CD4-positive, CD25-positive, alpha-beta regulatory T cell (primary cell): ENCODE data around the gene ST6GAL2. TPM values are rescaled to one million over a fixed set of nuclear protein-coding genes. Genes with fewer than 3 reads are reported as not detected.

ENCODE experiments used
- ATAC-seq, 2 donors: fragments of 150-1000 bp; cut with Tn5 transposase; one replicate each; pipeline ENCODE4 v1.10.0; 2021; ENCODE audit warnings: low read depth in 2 of 2, moderate number of reproducible peaks in 2 of 2, moderate library complexity in 1 of 2
- DNase-seq, 3 donors: peaks; one replicate each; pipeline versions ENCODE4 v3.0.0 to v3.0.0-alpha.2; 2012 to 2022; ENCODE audit warnings: mixed read lengths in 1 of 3
- H3K27ac ChIP-seq: one replicate; pipeline ENCODE4 v1.7.0; 2013; ENCODE audit warnings: mild to moderate bottlenecking, low read length; ENCODE audit not compliant: insufficient read depth, poor library complexity, severe bottlenecking
- H3K27me3 ChIP-seq: one replicate; pipeline ENCODE4 v1.7.0; 2013; ENCODE audit warnings: low read length; ENCODE audit not compliant: control insufficient read depth, insufficient read depth
- H3K36me3 ChIP-seq: one replicate; pipeline ENCODE4 v1.7.0; 2013; ENCODE audit warnings: mild to moderate bottlenecking, low read length, moderate library complexity; ENCODE audit not compliant: control insufficient read depth, insufficient read depth
- H3K4me1 ChIP-seq: 2 replicates; pipeline ENCODE4 v1.7.0; 2013; ENCODE audit warnings: mild to moderate bottlenecking, low read length; ENCODE audit not compliant: insufficient read depth, control insufficient read depth, poor library complexity, severe bottlenecking
- H3K4me3 ChIP-seq: one replicate; pipeline ENCODE4 v1.7.0; 2013; ENCODE audit warnings: low read depth, mild to moderate bottlenecking, low read length, moderate library complexity
- H3K9me3 ChIP-seq, 2 experiments: 1 replicate in 1 of 2; 2 replicates in 1 of 2; pipeline ENCODE4 v1.7.0; 2013; ENCODE audit warnings: low read length in 2 of 2, mild to moderate bottlenecking in 1 of 2, moderate library complexity in 1 of 2; ENCODE audit not compliant: control insufficient read depth in 2 of 2
- H3K27ac Mint-ChIP-seq, 3 donors: one replicate each; pipeline ENCODE4 v1.8.0; 2020 to 2022; ENCODE audit warnings: mild to moderate bottlenecking in 3 of 3, mixed read lengths in 3 of 3, moderate library complexity in 2 of 3
- H3K27me3 Mint-ChIP-seq: one replicate; pipeline ENCODE4 v1.8.0; 2022; ENCODE audit warnings: mild to moderate bottlenecking, mixed read lengths
- H3K36me3 Mint-ChIP-seq: one replicate; pipeline ENCODE4 v1.8.0; 2020; ENCODE audit warnings: mixed read lengths
- H3K4me1 Mint-ChIP-seq, 4 donors: one replicate each; pipeline ENCODE4 v1.8.0; 2020 to 2022; ENCODE audit warnings: mixed read lengths in 4 of 4, mild to moderate bottlenecking in 1 of 4
- H3K4me3 Mint-ChIP-seq, 4 donors: one replicate each; pipeline ENCODE4 v1.8.0; 2020 to 2022; ENCODE audit warnings: mild to moderate bottlenecking in 4 of 4, mixed read lengths in 4 of 4, moderate library complexity in 3 of 4
- H3K9me3 Mint-ChIP-seq, 7 donors: one replicate each; pipeline ENCODE4 v1.8.0; 2020 to 2022; ENCODE audit warnings: mixed read lengths in 7 of 7, mild to moderate bottlenecking in 3 of 7, moderate library complexity in 2 of 7
- polyA plus RNA-seq, 4 donors: library from polyadenylated mRNA; unstranded; fragments of 300-500 nt; fragmentation: Illumina TruSeq; gene quantifications; one replicate each; pipeline ENCODE4 v1.2.3, GENCODE V29; 2021
- total RNA-seq: library from RNA; stranded (reverse); gene quantifications from one replicate; pipeline ENCODE4 v1.2.3, GENCODE V29; 2022

The ST6GAL2 gene
- total and polyA plus RNA-seq, 5 donors from 2014 or later = 0.74 TPM; not detected in 4

DNA sequence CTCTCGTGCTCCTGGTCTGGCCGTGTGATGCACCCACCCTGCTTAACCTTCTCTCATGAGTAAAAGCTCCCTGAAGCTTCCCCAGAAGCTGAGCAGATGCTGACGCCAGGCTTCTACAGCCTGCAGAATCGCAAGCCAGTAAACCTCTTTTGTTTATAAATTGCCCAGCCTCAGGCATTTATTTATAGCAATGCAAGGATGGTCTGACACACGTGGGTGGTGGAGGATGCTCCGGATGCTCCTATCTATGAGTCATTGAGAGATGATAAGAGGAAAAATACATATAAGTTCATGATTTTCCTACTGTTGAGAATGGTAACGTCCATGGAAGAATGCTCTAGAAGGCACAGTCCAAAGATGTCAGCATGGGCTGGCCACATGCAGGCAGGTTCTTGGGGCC, 8.6 kb upstream of the ST6GAL2 start:
- Histone ChIP-seq H3K9me3 (no peaks in the 10 kb centered on the region), H3K27me3 (no peaks in the 10 kb centered on the region), H3K36me3 (no peaks in the 10 kb centered on the region), H3K4me3 (no peak overlapping the region), H3K4me1 (no peaks in the 10 kb centered on the region), H3K27ac (no peak overlapping the region)
- no peak overlapping the region for H3K4me3 Mint-ChIP-seq
- no peaks in the 10 kb centered on the region for H3K36me3 Mint-ChIP-seq
- peaks cover 13% of the 10 kb centered on the region for H3K27me3 Mint-ChIP-seq
- ATAC-seq (no peak), DNase-seq (no peak)
- no peak overlapping the region for H3K27ac Mint-ChIP-seq
- H3K4me1 Mint-ChIP-seq = no peaks in the 10 kb centered on the region
- H3K9me3 Mint-ChIP-seq = peaks cover 0 to 8% (median 0%) of the 10 kb centered on the region in 7 donors

DNA sequence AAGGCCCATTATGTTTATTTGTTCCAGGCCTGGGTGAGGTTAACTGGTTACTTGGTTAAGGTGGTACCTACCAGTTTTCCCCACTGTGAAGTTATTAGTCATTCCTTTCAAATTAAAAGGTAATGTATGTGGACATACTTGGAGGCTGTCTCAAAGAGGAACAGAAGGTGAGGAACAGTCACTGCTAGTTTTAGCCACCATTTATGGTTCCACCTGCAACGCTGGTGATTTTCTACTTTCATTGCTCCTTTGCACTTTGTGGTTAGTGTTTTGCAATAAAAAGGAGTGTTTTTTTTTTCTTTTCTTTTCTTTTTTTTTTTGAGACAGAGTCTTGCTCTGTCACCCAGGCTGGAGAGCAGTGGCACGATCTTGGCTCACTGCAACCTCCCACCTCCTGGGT, 6.1 kb upstream of the ST6GAL2 start:
- no peak overlapping the region for H3K4me3 Mint-ChIP-seq
- H3K36me3 ChIP-seq = no peaks in the 10 kb centered on the region
- no peaks in the 10 kb centered on the region for H3K4me1 ChIP-seq
- H3K9me3 ChIP-seq = no peaks in the 10 kb centered on the region
- H3K27ac ChIP-seq = no peak overlapping the region
- DNase-seq = no peak
- peaks cover 13% of the 10 kb centered on the region for H3K27me3 Mint-ChIP-seq
- ATAC-seq = no peak
- no peaks in the 10 kb centered on the region for H3K36me3 Mint-ChIP-seq
- H3K4me3 ChIP-seq = no peak overlapping the region
- H3K9me3 Mint-ChIP-seq = peaks cover 0 to 4% (median 0%) of the 10 kb centered on the region in 7 donors
- H3K27ac Mint-ChIP-seq = peak overlapping the region in 1 of 3 donors; percentile 56
- no peaks in the 10 kb centered on the region for H3K4me1 Mint-ChIP-seq
- H3K27me3 ChIP-seq = no peaks in the 10 kb centered on the region

DNA sequence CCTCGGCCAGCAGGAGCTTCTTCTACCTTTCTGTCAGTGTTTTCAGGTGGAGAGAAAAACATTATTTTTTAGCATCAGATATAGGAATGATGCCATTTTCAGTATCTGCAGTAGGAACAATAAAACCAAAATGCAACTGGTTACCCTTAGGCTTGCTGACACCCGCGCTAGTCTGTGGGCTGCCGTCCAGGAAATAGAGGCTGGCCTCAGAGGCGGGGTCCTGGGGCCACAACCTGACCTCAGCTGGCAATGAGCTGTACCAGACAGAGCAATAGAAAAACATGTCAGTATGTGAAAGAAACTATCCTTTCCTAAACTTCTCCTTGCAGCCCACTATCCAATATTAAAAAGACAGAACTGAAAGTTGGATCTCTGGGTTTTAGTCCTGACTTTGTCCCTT, 4.6 kb upstream of the ST6GAL2 start:
- no peak overlapping the region for H3K27ac Mint-ChIP-seq
- peaks cover 0 to 2% (median 0%) of the 10 kb centered on the region in 4 donors for H3K4me1 Mint-ChIP-seq
- H3K4me3 Mint-ChIP-seq = no peak overlapping the region
- Histone ChIP-seq H3K4me3 (no peak overlapping the region), H3K9me3 (no peaks in the 10 kb centered on the region), H3K36me3 (no peaks in the 10 kb centered on the region), H3K4me1 (no peaks in the 10 kb centered on the region), H3K27me3 (peaks cover under 1% of the 10 kb centered on the region), H3K27ac (no peak overlapping the region)
- peaks cover 14% of the 10 kb centered on the region for H3K27me3 Mint-ChIP-seq
- DNase-seq = no peak
- no peaks in the 10 kb centered on the region for H3K36me3 Mint-ChIP-seq
- H3K9me3 Mint-ChIP-seq = peaks cover 0 to 3% (median 0%) of the 10 kb centered on the region in 7 donors
- no peak for ATAC-seq

DNA sequence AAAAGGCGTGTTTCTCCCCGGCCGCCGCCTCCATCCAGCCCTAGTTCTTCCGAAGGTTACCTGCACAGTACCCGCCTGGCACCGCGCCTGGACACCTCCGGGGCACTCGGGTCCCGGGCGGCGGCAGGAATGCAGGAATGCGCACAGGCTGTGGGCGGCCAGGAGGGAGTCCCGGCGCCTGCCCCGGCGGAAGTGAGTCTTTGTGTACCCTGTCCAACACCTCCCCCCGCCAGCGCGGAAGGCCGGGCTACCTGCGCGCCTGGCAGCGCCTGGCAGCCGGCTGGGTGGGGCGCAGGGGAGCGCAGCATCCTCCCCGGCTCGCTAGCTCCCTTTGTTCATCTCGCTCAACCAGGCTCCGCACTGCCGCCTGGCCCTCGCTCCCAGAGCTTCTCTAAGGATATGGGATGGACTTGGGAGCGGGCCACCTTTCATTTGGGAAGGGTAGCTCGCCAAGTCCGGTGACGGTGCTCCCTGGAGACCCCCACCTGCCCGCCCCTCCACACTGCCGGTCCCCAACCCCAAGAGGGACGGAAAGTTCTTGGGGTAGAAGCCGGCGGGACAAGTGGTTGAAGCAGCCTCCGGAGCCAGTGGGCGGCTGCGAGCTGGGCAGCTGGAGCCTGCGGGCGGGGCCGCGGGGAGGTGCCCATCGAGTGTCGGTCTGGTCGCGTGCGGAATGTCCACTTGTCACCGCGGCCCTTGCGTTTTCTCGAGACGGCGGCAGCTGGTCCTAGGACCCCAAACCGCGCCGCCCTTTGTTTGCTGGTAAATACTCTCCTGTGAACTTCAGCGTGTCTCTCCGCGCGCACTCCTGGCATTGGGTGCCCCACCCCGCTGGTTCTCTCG, 1.2 kb upstream of the ST6GAL2 start:
- no peak overlapping the region for H3K4me3 Mint-ChIP-seq
- H3K4me3 ChIP-seq = no peak overlapping the region
- peaks cover 4% of the 10 kb centered on the region for H3K27me3 ChIP-seq
- ATAC-seq (no peak), DNase-seq (peak in 1 of 3 donors; percentile 5)
- no peak overlapping the region for H3K27ac ChIP-seq
- H3K9me3 ChIP-seq = no peaks in the 10 kb centered on the region
- H3K36me3 Mint-ChIP-seq = no peaks in the 10 kb centered on the region
- H3K9me3 Mint-ChIP-seq = peaks cover 0 to 4% (median 0%) of the 10 kb centered on the region in 7 donors
- H3K36me3 ChIP-seq = no peaks in the 10 kb centered on the region
- peaks cover 34% of the 10 kb centered on the region for H3K27me3 Mint-ChIP-seq
- peaks cover 0 to 3% (median 0%) of the 10 kb centered on the region in 4 donors for H3K4me1 Mint-ChIP-seq
- H3K4me1 ChIP-seq = no peaks in the 10 kb centered on the region
- H3K27ac Mint-ChIP-seq = no peak overlapping the region

DNA sequence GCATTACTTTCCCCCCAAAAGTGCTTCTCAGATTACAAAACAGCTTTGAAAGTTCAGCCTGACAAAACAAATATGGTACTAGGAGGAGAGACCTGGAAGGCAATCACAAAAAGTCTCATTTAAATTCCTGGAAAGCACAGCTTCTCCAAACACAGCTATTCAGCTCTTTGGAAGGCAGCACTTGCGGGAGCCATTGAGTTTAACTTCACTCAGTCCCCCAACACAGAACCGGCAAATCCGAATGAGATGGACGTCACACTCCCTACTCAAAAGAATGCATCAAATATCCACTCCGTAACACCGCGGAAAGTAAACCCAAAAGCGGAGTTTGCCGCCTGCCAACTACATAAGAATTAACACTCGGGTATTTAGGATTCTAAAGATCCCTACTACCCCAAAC, 638 bp downstream of the ST6GAL2 start:
- no peak for ATAC-seq
- no peak overlapping the region for H3K4me3 Mint-ChIP-seq
- H3K36me3 Mint-ChIP-seq = no peaks in the 10 kb centered on the region

DNA sequence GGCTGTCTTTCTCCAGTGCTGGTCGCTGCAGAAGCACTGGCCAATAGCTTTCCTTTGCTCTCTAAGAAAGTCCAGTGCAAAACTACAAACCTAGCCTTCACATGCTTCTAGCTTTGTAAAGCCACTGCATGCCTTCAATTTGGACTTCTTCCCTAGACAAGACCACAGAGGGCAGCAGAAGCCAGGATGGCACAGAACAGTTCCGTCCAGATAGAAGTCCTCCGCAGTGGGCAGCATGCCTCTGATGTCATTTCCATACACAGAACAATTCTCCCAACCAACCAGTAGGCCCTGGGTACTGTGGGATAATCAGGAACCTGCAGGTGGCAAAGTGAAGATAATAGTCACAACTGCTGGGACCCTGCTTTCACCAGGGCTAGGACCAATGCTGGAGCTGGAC, 3.3 kb downstream of the ST6GAL2 start:
- DNase-seq = no peak
- H3K27me3 Mint-ChIP-seq = peaks cover 31% of the 10 kb centered on the region
- peaks cover 0 to 3% (median 0%) of the 10 kb centered on the region in 4 donors for H3K4me1 Mint-ChIP-seq
- H3K27ac Mint-ChIP-seq = no peak overlapping the region
- no peaks in the 10 kb centered on the region for H3K36me3 ChIP-seq
- H3K36me3 Mint-ChIP-seq = no peaks in the 10 kb centered on the region
- H3K9me3 Mint-ChIP-seq = peaks cover 0 to 3% (median 0%) of the 10 kb centered on the region in 7 donors
- H3K4me3 ChIP-seq = no peak overlapping the region
- ATAC-seq = no peak
- H3K4me3 Mint-ChIP-seq = no peak overlapping the region
- H3K27ac ChIP-seq = no peak overlapping the region
- no peaks in the 10 kb centered on the region for H3K4me1 ChIP-seq
- no peaks in the 10 kb centered on the region for H3K9me3 ChIP-seq
- peaks cover 4% of the 10 kb centered on the region for H3K27me3 ChIP-seq

More for the DNA sequence above, 638 bp downstream of the ST6GAL2 start:
- no peak overlapping the region for H3K27ac ChIP-seq
- H3K27me3 ChIP-seq = peaks cover 4% of the 10 kb centered on the region
- H3K9me3 Mint-ChIP-seq = peaks cover 0 to 3% (median 0%) of the 10 kb centered on the region in 7 donors
- H3K36me3 ChIP-seq = no peaks in the 10 kb centered on the region
- DNase-seq = no peak
- peaks cover 0 to 3% (median 0%) of the 10 kb centered on the region in 4 donors for H3K4me1 Mint-ChIP-seq
- no peaks in the 10 kb centered on the region for H3K4me1 ChIP-seq
- H3K4me3 ChIP-seq = no peak overlapping the region
- no peak overlapping the region for H3K27ac Mint-ChIP-seq
- no peaks in the 10 kb centered on the region for H3K9me3 ChIP-seq
- H3K27me3 Mint-ChIP-seq = peaks cover 31% of the 10 kb centered on the region

DNA sequence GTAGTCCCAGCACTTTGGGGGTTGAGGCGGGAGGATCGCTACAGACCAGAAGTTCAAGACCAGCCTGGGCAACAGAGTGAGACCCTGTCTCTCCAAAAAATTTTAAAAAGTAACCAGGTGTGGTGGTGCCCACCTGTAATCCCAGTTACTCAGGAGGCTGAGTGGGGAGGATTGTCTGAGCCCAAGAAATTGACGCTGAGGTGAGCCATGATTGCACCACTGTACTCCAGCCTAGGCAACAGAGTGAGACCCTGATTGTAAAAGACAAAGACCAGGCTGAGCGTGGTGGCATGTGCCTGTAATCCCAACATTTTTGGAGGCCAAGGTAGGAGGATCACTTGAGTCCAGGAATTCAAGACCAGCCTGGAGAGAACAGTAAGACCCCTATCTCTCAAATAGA, 7.8 kb downstream of the ST6GAL2 start:
- ATAC-seq (no peak), DNase-seq (no peak)
- H3K36me3 ChIP-seq = no peaks in the 10 kb centered on the region
- Mint-ChIP-seq H3K27me3 (peaks cover 6% of the 10 kb centered on the region), H3K9me3 (peaks cover 0 to 1% (median 0%) of the 10 kb centered on the region in 7 donors), H3K27ac (no peak overlapping the region), H3K4me3 (no peak overlapping the region), H3K36me3 (no peaks in the 10 kb centered on the region), H3K4me1 (no peaks in the 10 kb centered on the region)
- no peaks in the 10 kb centered on the region for H3K27me3 ChIP-seq
- H3K9me3 ChIP-seq = no peaks in the 10 kb centered on the region
- no peak overlapping the region for H3K27ac ChIP-seq
- no peaks in the 10 kb centered on the region for H3K4me1 ChIP-seq
- no peak overlapping the region for H3K4me3 ChIP-seq

DNA sequence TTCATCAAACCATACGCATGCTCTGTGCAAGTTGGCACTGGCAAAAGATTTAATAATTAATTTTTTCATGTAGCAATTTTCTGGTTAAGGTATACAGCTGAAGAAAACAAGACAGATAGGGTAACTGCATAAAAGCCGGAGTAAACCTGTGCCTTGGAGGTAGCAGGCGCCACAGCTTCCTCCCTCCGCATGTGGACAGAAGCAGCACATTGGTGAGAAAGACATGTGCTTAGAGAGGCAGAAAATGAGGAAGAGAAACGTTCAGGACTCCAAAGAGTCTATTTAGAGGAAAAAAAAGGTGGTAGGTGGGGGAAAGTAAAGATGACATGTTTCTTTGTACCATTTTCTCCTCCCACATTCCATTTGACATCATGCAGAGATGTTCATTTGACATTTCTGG, 9.3 kb downstream of the ST6GAL2 start:
- Mint-ChIP-seq H3K27ac (peak overlapping the region in 1 of 3 donors; percentile 63), H3K27me3 (peaks cover 6% of the 10 kb centered on the region), H3K4me1 (no peaks in the 10 kb centered on the region), H3K9me3 (peaks cover 0 to 1% (median 0%) of the 10 kb centered on the region in 7 donors), H3K4me3 (no peak overlapping the region), H3K36me3 (no peaks in the 10 kb centered on the region)
- Histone ChIP-seq H3K27ac (no peak overlapping the region), H3K9me3 (no peaks in the 10 kb centered on the region), H3K36me3 (no peaks in the 10 kb centered on the region), H3K4me1 (no peaks in the 10 kb centered on the region), H3K27me3 (no peaks in the 10 kb centered on the region), H3K4me3 (no peak overlapping the region)
- DNase-seq = no peak
- ATAC-seq = no peak
